Stimulated activated memory B cell treated with anti-CD40 and anti-IgM and Interleukin-4, amounts not matched to agents 10 μg/mL and 1 μg/mL and 100 μg/mL, for 72 hours (primary cell): ENCODE results near the gene SFXN5.
A peak's percentile ranks its signal among the peaks of the same experiment; 100 is the strongest.
"Not testable (repeated sequence)": the region's sequence is repeated elsewhere in the genome, so short reads cannot be mapped to it uniquely, and the experiment has no call there.

Experiments used
- ATAC-seq: fragments of 150-1000 bp; cut with Tn5 transposase; 2 replicates; pipeline ENCODE4 v1.10.0; 2021
- H3K27ac Mint-ChIP-seq: one replicate; pipeline ENCODE4 v1.8.0; 2022; ENCODE audit warnings: mild to moderate bottlenecking, mixed read lengths
- H3K27me3 Mint-ChIP-seq: one replicate; pipeline ENCODE4 v1.8.0; 2022; ENCODE audit warnings: mixed read lengths
- H3K36me3 Mint-ChIP-seq: one replicate; pipeline ENCODE4 v1.8.0; 2022; ENCODE audit warnings: mixed read lengths
- H3K4me1 Mint-ChIP-seq: one replicate; pipeline ENCODE4 v1.8.0; 2022; ENCODE audit warnings: mixed read lengths
- H3K4me3 Mint-ChIP-seq: one replicate; pipeline ENCODE4 v1.8.0; 2022; ENCODE audit warnings: mild to moderate bottlenecking, moderate library complexity, mixed read lengths
- H3K9me3 Mint-ChIP-seq: one replicate; pipeline ENCODE4 v1.8.0; 2022; ENCODE audit warnings: mixed read lengths

Gene SFXN5

DNA sequence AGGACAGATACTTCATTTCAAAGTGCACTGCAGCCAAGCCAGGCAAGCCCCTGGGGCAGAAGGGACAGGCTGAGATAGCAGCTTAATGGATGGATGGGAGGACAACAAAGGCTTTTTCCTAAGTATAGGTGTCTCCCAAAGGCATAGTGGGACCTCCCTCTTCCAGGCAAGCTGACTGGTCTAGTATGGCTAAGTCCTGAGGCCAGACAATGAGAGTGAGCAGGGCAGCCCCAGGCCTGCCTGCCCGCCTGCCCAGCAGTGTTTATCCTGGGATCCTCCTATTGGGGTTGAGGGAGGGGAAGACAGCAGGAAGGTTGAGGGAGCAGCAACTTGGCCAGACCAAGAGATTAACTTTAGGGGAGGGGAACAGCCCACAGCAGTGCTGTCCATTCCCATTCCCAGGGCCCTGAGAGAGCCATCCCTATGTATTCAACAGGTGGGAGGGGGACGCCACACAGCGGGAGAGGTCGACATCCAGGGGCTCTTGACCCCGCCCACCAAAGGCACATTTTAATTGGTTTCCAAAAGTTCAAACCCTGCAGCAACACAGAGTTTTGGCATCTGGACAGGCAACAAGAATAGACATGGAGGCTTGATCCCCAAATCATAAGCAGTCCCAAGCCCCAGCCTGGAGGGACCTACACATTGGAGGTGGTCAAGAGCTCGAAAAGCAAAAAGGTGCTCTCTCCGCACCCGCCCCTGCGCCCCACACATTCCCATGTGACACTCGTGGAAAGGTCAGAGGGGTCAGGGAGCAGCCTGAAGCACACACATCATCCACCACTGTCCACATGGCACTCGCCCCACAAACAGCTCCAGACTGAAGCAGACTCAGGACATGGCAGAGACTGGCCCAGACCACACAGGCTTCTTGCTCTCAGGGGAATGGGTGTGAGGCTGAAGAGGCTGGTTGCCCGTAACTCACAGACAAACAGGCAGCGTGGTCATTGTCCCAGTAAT is 2.9 kb upstream of the SFXN5 start:
- Mint-ChIP-seq H3K4me3 (no peak overlapping the region), H3K4me1 (peaks cover 17% of the 10 kb centered on the region), H3K27ac (no peak overlapping the region)

DNA sequence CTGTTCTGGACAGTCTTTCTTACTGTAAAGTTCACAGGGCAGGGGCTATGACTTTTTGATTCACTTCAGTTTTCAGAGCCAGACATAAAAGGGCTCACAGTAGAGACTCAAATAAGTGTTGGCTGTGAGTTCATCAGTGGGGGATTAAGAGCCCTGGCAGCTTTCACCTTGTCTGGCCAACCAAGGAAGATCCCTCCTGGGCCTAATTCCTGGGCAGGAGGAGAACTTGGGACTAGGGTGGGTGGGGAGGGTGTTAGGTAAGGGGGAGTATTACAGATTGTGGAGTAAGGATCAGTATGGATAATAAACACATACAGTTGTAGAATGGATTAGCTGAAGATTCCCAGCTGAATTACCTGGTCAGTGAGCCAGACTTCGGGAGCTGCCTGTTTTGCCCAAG is 904 bp upstream of the SFXN5 start:
- H3K27me3 Mint-ChIP-seq, result no peaks in the 10 kb centered on the region
- peaks cover 28% of the 10 kb centered on the region for H3K4me1 Mint-ChIP-seq
- ATAC-seq, result no peak
- peak overlapping the region; percentile 93 for H3K27ac Mint-ChIP-seq
- H3K36me3 Mint-ChIP-seq, result no peaks in the 10 kb centered on the region
- H3K9me3 Mint-ChIP-seq, result no peaks in the 10 kb centered on the region
- peak overlapping the region; percentile 88 for H3K4me3 Mint-ChIP-seq

More for the DNA sequence above, 2.9 kb upstream of the SFXN5 start:
- H3K27me3 Mint-ChIP-seq, result no peaks in the 10 kb centered on the region
- no peaks in the 10 kb centered on the region for H3K9me3 Mint-ChIP-seq
- ATAC-seq, result no peak
- H3K36me3 Mint-ChIP-seq, result no peaks in the 10 kb centered on the region

DNA sequence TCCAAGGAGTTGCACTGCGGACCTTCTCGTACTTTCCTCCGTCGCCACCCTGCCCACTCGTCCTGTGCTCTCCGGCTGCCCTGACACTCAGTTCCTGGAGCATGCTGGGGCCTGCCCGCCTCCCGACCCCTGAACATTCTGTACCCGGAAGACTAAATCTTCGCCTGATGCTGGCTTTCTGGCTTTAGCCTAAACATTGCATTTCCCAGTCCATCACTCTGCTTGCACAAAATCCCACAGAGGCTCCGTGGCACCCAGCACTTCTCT is 550 bp upstream of the SFXN5 start:
- Mint-ChIP-seq H3K27me3 (no peaks in the 10 kb centered on the region), H3K4me1 (peaks cover 28% of the 10 kb centered on the region), H3K27ac (peak overlapping the region; percentile 93), H3K9me3 (no peaks in the 10 kb centered on the region), H3K4me3 (peak overlapping the region; percentile 88), H3K36me3 (no peaks in the 10 kb centered on the region)
- peak; percentile 0 for ATAC-seq

DNA sequence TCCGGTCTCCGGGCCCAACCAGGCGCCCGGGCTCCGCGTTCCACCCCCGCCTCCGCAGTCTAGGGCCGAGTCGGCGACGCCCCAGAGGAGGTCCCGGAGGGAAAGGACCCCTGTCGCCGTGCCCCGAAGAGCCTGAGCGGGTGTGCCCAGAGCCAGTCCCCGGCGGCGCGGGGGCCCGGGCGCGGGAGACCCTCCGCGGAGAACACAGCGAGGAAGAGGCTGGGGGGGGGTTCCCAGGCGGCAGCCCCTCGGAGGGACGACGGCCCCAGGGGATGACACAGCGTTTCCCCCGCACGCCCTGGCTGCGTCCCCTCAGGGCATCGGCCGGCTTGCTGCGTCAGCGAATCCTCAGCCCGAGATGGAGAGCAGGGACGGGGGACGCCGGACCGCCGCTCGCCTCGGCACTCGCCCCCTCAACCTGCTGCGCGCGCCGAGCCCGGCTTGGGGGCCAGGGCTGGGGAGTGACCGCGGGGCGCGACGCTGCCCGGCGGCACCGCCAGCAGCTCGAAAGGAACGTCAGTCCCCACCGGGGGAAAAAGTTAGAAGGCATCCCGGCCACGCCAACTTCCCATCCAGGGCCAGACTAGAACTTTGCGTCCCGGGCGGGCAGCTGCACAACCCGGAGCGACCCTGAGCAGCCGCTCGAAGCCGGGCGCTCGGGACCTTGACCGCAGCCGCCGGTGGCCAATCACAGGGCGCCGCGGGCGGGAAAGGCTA is 711 bp downstream of the SFXN5 start:
- Mint-ChIP-seq H3K36me3 (peaks cover 3% of the 10 kb centered on the region), H3K27ac (peak overlapping the region; percentile 93), H3K4me1 (peaks cover 31% of the 10 kb centered on the region), H3K9me3 (no peaks in the 10 kb centered on the region), H3K27me3 (no peaks in the 10 kb centered on the region), H3K4me3 (peak overlapping the region; percentile 88)
- peak; percentile 35 for ATAC-seq

DNA sequence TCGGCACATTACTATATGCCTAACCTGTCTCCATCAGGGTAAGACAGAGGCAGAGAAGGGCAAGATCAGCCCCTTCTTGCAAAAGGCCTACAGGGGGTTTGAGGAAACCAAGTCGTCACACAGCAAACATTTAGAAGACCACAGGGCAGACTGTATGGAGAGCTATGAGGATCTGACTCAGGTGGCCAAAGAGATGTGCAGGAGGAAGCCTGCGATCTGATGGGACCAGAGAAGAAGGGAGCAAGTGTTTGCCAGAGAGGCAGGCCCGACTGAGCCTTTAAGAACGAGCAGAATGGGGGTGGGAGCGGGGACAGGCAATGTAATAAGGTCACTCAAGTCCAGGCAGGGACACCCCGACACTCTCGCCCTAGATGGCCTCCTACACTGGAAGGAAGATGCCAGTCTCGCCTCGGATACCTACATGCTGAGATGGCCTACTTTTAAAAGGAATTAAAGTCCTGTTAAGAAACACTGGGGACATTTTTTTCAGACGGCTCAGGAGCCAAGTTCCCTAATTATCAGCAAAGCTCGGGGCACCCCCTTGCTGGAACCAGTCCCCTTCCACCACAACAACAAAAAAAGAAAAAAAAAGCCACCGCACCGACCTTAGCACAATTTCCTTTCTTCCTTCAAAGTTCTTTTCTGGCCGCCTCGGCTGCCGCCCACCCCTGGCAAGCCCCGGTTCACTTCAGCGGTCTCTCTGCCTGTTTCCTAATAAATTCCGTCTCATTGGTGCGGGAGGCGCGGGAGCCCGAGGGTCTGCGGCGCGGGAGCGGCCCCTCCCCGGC is 1.5 kb downstream of the SFXN5 start:
- no peaks in the 10 kb centered on the region for H3K9me3 Mint-ChIP-seq
- peaks cover 6% of the 10 kb centered on the region for H3K36me3 Mint-ChIP-seq
- H3K27ac Mint-ChIP-seq, result peak overlapping the region; percentile 93
- H3K4me1 Mint-ChIP-seq, result peaks cover 32% of the 10 kb centered on the region
- peak overlapping the region; percentile 88 for H3K4me3 Mint-ChIP-seq
- H3K27me3 Mint-ChIP-seq, result no peaks in the 10 kb centered on the region
- ATAC-seq, result no peak

DNA sequence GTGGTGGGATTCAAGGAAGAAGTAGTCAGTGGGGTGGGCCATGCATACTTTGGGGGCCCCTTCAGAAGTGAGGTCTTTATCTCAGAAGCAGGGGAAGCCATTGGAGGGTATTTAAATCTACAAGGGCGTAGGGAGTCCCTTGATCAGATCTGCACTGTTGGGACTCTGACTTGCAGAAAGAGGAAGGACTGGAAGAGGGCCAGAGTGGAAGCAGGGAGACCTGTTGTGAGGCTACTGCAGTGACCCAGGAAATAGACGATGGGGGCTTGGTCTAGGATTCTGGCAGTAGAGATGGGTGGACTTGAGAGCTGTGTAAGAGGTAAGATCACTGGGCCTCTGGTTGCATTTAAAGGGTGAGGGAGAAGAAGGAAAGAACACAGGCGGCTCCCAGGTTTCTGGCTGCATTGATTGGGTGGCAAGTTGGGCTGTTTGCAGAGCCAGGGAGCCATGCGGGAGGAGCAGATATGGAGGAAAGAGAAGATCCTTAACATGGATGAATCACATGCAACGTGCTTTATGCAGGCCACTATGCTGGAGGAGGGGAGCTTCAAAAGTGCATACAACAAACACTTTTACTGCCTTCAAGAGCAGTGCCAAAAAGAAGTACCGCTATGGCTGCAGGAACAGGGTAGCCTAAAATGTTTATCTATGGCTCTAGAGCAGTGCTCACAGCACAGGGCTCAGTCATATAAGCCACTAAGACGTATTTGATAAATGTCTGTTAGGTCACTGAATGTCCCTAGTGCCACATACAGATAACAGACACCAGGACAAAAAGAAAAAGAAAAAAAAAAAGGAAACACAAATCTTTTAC is 2.3 kb downstream of the SFXN5 start:
- H3K4me1 Mint-ChIP-seq, result peaks cover 37% of the 10 kb centered on the region
- H3K36me3 Mint-ChIP-seq, result peaks cover 6% of the 10 kb centered on the region
- peak overlapping the region; percentile 93 for H3K27ac Mint-ChIP-seq
- no peak for ATAC-seq
- peak overlapping the region; percentile 88 for H3K4me3 Mint-ChIP-seq
- no peaks in the 10 kb centered on the region for H3K27me3 Mint-ChIP-seq
- no peaks in the 10 kb centered on the region for H3K9me3 Mint-ChIP-seq

DNA sequence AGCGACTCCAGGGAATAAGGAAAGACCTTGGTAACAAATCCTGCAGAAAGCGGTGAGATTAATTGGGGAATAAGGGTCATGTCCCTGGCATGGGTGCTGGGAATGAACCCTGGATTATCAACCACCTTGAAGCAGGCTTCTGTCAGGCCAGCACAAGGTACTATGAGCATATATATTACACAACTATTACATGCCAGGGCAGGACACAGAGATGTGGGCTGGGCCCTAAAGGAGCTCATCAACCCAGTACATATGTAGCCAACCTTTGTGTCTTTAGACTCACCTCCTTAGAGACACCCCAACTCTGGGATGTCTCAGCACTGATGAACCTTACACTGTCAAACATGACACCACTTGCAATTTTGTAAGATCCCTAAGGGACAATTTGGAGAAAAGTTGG is 3.4 kb downstream of the SFXN5 start:
- H3K9me3 Mint-ChIP-seq, result no peaks in the 10 kb centered on the region
- peaks cover 6% of the 10 kb centered on the region for H3K36me3 Mint-ChIP-seq
- peaks cover 43% of the 10 kb centered on the region for H3K4me1 Mint-ChIP-seq
- no peak for ATAC-seq
- no peak overlapping the region for H3K27ac Mint-ChIP-seq
- no peak overlapping the region for H3K4me3 Mint-ChIP-seq
- H3K27me3 Mint-ChIP-seq, result no peaks in the 10 kb centered on the region

DNA sequence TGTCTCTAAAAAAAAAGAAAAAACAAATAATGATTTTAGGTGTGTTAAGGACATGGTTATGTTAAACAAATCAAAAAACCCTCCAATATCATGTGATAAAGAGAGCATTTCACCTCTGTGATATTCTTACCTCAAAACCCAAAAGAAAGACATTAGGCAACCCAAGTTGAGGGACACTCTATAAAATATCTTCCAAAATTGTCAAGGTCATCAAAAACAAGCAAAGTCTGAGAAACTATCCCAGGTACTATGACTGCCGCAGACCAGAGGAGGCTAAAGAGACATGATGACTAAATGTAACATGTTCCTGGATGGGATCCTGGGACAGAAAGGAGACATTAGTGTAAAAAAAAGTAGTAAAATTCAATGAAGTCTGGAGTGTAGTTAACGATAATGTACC is 4.5 kb downstream of the SFXN5 start:
- H3K27me3 Mint-ChIP-seq, result no peaks in the 10 kb centered on the region
- H3K36me3 Mint-ChIP-seq, result peaks cover 6% of the 10 kb centered on the region
- peaks cover 40% of the 10 kb centered on the region for H3K4me1 Mint-ChIP-seq
- H3K4me3 Mint-ChIP-seq, result no peak overlapping the region
- H3K27ac Mint-ChIP-seq, result no peak overlapping the region
- no peaks in the 10 kb centered on the region for H3K9me3 Mint-ChIP-seq
- no peak for ATAC-seq

DNA sequence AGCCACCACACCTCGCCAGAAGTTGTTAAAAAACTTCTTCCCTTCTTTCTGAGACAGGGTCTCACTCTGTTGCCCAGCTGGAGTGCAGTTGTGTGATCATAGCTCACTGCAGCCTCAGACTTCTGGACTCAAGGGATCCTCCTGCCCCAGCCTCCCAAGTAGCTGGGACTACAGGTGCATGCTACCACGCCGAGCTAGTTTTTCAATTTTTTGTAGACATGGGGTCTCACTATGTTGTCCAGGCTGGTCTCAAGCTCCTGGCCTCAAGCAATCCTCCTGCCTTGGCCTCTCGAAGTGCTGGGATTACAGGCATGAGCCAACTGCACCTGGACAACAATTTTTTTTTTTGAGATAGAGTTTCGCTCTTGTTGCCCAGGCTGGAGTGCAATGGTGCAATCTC is 6.4 kb downstream of the SFXN5 start:
- not testable (repeated sequence) for ATAC-seq, H3K36me3 Mint-ChIP-seq, H3K27ac Mint-ChIP-seq, H3K27me3 Mint-ChIP-seq, H3K9me3 Mint-ChIP-seq, H3K4me3 Mint-ChIP-seq
- H3K4me1 Mint-ChIP-seq, result peaks cover 33% of the 10 kb centered on the region

DNA sequence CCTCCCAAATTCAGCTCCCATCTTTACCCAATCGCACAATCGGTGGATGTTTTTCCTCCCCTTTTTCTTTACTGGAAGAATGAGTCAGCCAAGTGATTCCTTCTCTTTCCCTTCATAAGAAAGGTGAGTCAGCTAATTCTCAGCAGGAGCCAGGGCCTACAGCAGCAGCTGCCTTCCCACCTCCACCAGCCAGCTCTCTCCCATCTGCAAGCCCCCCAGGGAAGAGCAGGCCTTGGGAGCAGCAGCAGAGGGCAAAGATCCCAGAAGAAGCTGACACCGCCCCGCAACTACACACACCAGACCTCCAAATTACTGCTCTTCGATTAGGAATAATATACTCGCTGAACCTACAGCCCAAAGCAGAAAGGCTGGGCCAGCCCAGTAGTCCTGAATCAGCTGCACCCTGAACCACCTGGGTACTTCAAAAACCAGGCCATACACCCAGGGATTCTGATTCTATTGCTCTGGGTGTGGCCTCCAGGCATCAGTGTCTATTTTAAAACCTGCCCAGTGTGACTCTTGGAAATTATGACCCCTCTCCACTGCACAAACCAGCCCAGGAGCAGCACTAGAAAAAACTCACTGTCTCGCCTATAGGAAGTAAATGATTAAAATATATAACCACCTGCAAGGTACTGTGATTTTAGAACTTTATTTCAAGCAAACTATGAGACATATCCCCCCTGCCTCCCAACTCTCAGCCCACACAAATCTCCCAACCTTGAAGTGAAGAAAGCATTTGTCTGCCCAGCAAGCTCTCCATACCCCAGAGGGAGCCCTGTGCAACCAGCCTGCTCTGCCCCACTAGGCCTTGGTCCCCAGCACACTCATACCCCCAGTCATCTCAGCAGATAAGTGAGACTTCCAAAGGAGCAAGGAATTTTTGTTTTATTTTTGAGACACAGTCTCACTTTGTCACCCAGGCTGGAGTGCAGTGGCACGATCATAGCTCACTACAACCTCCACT is 7.3 kb downstream of the SFXN5 start:
- no peak for ATAC-seq
- peak overlapping the region; percentile 12 for H3K27ac Mint-ChIP-seq
- H3K27me3 Mint-ChIP-seq, result no peaks in the 10 kb centered on the region
- H3K4me1 Mint-ChIP-seq, result peaks cover 30% of the 10 kb centered on the region
- H3K36me3 Mint-ChIP-seq, result peaks cover 18% of the 10 kb centered on the region
- no peak overlapping the region for H3K4me3 Mint-ChIP-seq
- H3K9me3 Mint-ChIP-seq, result no peaks in the 10 kb centered on the region

DNA sequence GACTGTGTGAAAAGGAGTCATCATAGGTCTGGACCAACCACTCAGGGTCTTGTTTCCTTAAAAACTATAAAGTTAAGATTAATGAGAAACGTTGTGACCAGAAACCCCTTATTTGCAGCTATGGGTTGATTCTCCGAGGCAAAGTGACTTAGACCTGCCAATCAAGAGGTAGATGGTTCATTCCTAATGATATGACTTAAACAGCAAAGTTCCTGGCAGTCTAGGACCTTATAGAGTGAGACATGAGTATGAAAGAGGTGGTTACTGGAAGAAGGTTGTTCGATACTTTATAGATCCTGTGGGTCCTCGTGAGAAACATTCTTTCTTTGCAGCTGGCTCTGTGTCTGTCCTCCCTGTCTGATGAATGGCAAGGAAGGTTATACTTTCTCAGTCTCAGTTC is 8.0 kb downstream of the SFXN5 start:
- H3K27me3 Mint-ChIP-seq, result no peaks in the 10 kb centered on the region
- peaks cover 20% of the 10 kb centered on the region for H3K36me3 Mint-ChIP-seq
- no peaks in the 10 kb centered on the region for H3K9me3 Mint-ChIP-seq
- H3K4me1 Mint-ChIP-seq, result peaks cover 24% of the 10 kb centered on the region
- H3K27ac Mint-ChIP-seq, result peak overlapping the region; percentile 12
- no peak overlapping the region for H3K4me3 Mint-ChIP-seq
- no peak for ATAC-seq

DNA sequence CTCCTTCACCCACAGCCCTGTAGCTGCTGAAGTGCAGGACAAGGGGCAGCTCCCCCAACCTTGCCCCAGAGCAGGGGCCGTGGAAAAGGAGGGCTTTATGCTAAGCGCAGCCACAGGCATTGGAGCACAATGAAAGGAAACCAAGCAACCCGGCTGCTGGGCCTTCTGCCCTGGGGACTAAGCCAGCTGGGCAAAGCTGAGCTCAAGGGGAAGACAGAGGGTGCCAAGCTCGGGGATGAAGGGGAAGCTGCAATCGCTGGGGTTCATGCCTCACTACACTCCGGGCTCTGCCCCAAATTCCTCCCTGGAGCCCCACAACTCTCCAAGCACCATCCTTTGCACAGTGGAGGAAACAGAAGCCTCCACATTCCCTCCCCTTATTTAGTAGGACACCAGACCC is 12.4 kb downstream of the SFXN5 start:
- no peak overlapping the region for H3K4me3 Mint-ChIP-seq
- H3K36me3 Mint-ChIP-seq, result peaks cover 35% of the 10 kb centered on the region
- H3K4me1 Mint-ChIP-seq, result peaks cover 11% of the 10 kb centered on the region
- H3K9me3 Mint-ChIP-seq, result peaks cover 7% of the 10 kb centered on the region
- no peaks in the 10 kb centered on the region for H3K27me3 Mint-ChIP-seq
- H3K27ac Mint-ChIP-seq, result no peak overlapping the region
- no peak for ATAC-seq

DNA sequence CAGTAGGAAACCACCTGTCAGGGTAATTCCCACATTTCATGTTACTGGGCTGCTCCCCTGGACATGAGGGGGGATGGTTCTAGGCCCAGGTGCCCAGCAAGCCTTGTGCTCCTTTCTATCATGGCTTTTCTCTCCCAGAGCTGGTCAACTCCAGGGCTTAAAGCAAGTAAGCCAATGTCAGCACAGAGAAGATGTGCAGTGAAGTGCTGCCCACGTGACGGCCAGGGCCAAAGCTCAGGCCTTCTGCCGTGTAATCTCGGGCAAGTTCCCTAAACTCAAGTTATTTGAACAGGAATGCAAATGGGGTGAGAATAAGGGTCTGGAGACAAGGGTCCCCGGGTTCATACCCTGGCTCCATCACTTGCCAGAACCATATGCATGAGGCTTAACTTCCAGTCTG is 16.5 kb downstream of the SFXN5 start:
- peaks cover 7% of the 10 kb centered on the region for H3K9me3 Mint-ChIP-seq
- H3K27me3 Mint-ChIP-seq, result no peaks in the 10 kb centered on the region
- H3K4me1 Mint-ChIP-seq, result peaks cover 7% of the 10 kb centered on the region
- peaks cover 39% of the 10 kb centered on the region for H3K36me3 Mint-ChIP-seq
- no peak overlapping the region for H3K27ac Mint-ChIP-seq
- ATAC-seq, result no peak
- H3K4me3 Mint-ChIP-seq, result no peak overlapping the region
